Measurements from ENCODE around the gene KIAA1755.

Gene KIAA1755

DNA sequence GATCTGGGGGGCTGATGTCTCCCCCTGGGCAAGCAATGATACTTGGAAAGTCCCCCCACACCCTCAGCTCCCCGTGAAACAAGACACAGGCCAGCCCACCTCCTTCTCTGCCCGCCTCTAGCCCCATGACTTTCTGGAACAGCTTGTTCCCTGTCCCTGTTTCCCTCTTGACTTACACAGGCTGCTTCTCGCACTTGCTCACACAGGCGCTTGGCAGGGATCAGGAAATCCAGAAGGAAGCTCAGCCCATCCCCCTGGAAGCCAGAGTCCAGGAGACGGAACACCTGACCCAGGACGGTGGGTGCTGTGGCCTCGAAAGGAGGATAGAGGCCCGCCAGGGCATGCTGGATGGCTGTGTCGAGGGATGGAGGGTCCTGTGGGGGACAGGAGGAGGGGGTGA is 14.8 kb downstream of the KIAA1755 start:
- no peak overlapping the region for H3K27ac ChIP-seq (ENCODE audit: low read depth, low read length)
- H3K27me3 ChIP-seq (ENCODE audit: control insufficient read depth in 5 of 5, insufficient read depth in 4 of 5, low read length in 5 of 5), result no peaks in the 10 kb centered on the region
- H3K9ac ChIP-seq (ENCODE audit: low read length in 5 of 5), result no peak overlapping the region
- H3K4me1 ChIP-seq (ENCODE audit: control insufficient read depth in 5 of 5, insufficient read depth in 5 of 5, low read length in 5 of 5), result peaks cover 0 to 9% (median 0%) of the 10 kb centered on the region in 5 donors
- H3K4me3 ChIP-seq (ENCODE audit: low read depth in 1 of 5, low read length in 5 of 5), result no peak overlapping the region
- no peaks in the 10 kb centered on the region for H3K36me3 ChIP-seq (ENCODE audit: control insufficient read depth in 5 of 5, insufficient read depth in 5 of 5, low read length in 5 of 5)
- peaks cover 5 to 31% (median 27%) of the 10 kb centered on the region in 5 donors for H3K9me3 ChIP-seq (ENCODE audit: control insufficient read depth in 5 of 5, low read length in 5 of 5)

DNA sequence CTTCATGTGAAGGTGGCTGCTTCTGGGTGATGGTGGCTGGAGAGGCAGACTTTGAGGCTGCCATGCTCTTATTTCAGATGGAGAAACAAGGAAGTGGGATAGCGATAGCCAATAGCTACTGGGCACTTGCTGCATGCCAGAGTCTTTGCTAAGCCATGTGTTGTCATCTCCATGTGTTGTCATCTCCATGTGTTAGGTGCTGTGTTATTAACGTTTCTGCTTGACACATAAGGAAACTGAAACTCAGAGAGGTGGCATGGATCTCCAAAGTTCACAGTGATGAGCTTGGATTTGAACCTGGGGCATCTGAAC is 16.9 kb downstream of the KIAA1755 start:
- no peak overlapping the region for H3K9ac ChIP-seq (ENCODE audit: low read length in 5 of 5)
- peaks cover 0 to 9% (median 0%) of the 10 kb centered on the region in 5 donors for H3K4me1 ChIP-seq (ENCODE audit: control insufficient read depth in 5 of 5, insufficient read depth in 5 of 5, low read length in 5 of 5)
- H3K27me3 ChIP-seq (ENCODE audit: control insufficient read depth in 5 of 5, insufficient read depth in 4 of 5, low read length in 5 of 5), result peaks cover 0 to 6% (median 0%) of the 10 kb centered on the region in 5 donors
- H3K36me3 ChIP-seq (ENCODE audit: control insufficient read depth in 5 of 5, insufficient read depth in 5 of 5, low read length in 5 of 5), result no peaks in the 10 kb centered on the region
- H3K9me3 ChIP-seq (ENCODE audit: control insufficient read depth in 5 of 5, low read length in 5 of 5), result peaks cover 5 to 31% (median 27%) of the 10 kb centered on the region in 5 donors
- H3K4me3 ChIP-seq (ENCODE audit: low read depth in 1 of 5, low read length in 5 of 5), result no peak overlapping the region
- H3K27ac ChIP-seq (ENCODE audit: low read depth, low read length), result no peak overlapping the region

DNA sequence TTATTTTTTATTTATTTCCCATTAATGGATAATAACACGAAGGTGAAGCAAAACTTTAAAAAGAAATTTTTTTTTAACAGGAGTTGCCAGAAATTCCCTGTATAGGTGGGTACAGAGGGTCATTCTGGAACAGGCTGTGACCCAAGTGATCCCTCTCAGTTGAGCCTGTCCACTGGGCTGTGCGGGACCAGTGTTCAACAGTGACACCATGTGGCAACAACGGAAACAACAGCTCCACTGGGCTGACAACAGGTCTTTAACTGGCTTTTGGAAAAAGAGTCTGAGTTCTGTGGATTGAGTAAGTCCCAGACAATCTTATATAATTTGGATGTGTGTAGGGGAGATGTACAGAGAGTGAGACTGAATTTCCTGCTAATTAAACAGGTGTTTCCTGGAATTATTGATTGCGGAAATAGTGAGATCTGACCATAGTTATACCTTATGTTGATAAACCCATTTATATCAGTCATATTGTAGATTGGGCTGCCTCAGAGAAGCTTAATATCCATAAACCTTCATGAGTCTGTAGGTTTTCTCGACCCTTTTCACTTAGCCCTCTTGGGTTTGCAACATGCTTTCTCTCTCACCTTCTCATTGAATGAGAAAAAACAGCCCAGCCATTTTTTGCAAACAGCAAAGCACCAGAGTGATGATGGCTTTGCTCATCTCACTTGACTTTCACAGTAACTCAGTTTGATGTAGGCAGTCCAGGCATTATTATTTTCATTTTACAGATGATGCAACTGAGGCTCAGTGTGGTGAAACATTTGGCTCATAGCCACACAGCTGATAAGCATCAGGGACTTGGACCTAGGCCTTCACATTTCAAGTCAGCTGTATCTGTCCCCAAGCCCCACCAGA is 17.5 kb downstream of the KIAA1755 start:
- Histone ChIP-seq H3K27me3 (ENCODE audit: control insufficient read depth in 5 of 5, insufficient read depth in 4 of 5, low read length in 5 of 5) (peaks cover 0 to 8% (median 0%) of the 10 kb centered on the region in 5 donors), H3K36me3 (ENCODE audit: control insufficient read depth in 5 of 5, insufficient read depth in 5 of 5, low read length in 5 of 5) (no peaks in the 10 kb centered on the region), H3K9me3 (ENCODE audit: control insufficient read depth in 5 of 5, low read length in 5 of 5) (peaks cover 5 to 31% (median 27%) of the 10 kb centered on the region in 5 donors), H3K4me1 (ENCODE audit: control insufficient read depth in 5 of 5, insufficient read depth in 5 of 5, low read length in 5 of 5) (peaks cover 0 to 9% (median 0%) of the 10 kb centered on the region in 5 donors), H3K4me3 (ENCODE audit: low read depth in 1 of 5, low read length in 5 of 5) (no peak overlapping the region), H3K27ac (ENCODE audit: low read depth, low read length) (no peak overlapping the region), H3K9ac (ENCODE audit: low read length in 5 of 5) (no peak overlapping the region)

DNA sequence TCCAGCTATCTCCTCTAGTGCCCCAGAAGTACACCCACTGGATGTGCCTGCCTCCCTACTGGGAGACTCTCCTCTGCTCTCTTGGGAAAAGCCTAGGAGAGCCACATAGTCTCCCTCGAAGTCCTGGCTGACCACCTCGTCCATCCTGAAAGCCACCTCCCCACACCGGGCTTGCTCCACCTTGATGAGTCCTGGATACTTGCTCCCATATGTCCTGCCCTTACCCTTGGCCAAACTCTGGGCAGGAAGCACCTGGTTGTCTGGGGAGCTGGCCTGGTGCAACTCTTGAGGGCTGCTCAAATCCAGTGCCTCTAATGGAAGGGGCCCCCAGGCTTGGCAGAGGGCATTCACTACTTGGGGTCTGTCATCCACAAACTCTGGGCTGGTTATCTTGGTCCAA is 19.3 kb downstream of the KIAA1755 start:
- peaks cover 0 to under 1% (median 0%) of the 10 kb centered on the region in 5 donors for H3K4me1 ChIP-seq (ENCODE audit: control insufficient read depth in 5 of 5, insufficient read depth in 5 of 5, low read length in 5 of 5)
- no peak overlapping the region for H3K4me3 ChIP-seq (ENCODE audit: low read depth in 1 of 5, low read length in 5 of 5)
- H3K9me3 ChIP-seq (ENCODE audit: control insufficient read depth in 5 of 5, low read length in 5 of 5), result peaks cover 5 to 31% (median 27%) of the 10 kb centered on the region in 5 donors
- no peaks in the 10 kb centered on the region for H3K36me3 ChIP-seq (ENCODE audit: control insufficient read depth in 5 of 5, insufficient read depth in 5 of 5, low read length in 5 of 5)
- peaks cover 0 to 9% (median 0%) of the 10 kb centered on the region in 5 donors for H3K27me3 ChIP-seq (ENCODE audit: control insufficient read depth in 5 of 5, insufficient read depth in 4 of 5, low read length in 5 of 5)
- H3K27ac ChIP-seq (ENCODE audit: low read depth, low read length), result no peak overlapping the region
- no peak overlapping the region for H3K9ac ChIP-seq (ENCODE audit: low read length in 5 of 5)

DNA sequence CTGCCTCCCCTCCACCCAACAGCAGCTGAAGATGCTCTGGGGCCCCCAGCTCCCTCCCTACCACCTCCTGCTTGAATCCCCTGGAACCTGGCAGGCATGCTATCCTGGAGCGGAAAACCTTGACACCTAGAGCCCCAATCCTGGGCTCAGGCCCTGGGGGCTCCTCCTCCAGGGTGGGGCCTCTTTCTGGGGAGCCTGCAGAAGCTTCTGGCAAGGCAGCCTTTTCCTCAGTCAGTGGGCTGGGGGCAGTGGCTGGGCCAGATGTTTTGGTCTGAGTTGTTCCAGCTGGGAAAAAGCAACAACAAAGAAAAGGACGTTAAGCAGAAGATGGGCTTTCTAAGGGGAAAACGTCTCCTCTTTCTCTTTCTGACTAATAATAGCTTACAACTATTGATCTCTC is 21.1 kb downstream of the KIAA1755 start:
- peaks cover 0 to 9% (median 0%) of the 10 kb centered on the region in 5 donors for H3K27me3 ChIP-seq (ENCODE audit: control insufficient read depth in 5 of 5, insufficient read depth in 4 of 5, low read length in 5 of 5)

DNA sequence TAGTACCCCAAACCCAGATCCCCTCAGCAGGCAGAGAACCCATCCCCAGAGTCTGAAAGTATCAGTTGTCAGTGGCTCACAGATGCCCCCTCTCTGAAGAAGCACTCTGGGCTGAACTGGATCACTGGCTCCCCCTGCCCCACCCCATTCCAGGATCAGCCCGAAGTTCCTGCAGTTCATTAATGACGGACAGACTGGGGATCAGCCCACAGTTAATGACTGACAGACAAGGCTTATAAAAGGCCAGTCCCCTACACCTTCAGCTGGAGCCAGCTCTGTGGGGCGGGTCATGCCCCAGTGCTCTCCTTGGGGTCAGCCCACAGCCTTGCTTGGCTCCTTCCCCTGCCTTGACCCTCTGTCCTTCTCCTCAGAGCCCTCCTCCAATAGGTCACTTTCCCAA is 21.7 kb downstream of the KIAA1755 start:
- Histone ChIP-seq H3K4me3 (ENCODE audit: low read depth in 1 of 5, low read length in 5 of 5) (no peak overlapping the region), H3K9me3 (ENCODE audit: control insufficient read depth in 5 of 5, low read length in 5 of 5) (peaks cover 5 to 34% (median 28%) of the 10 kb centered on the region in 5 donors), H3K4me1 (ENCODE audit: control insufficient read depth in 5 of 5, insufficient read depth in 5 of 5, low read length in 5 of 5) (no peaks in the 10 kb centered on the region), H3K9ac (ENCODE audit: low read length in 5 of 5) (no peak overlapping the region), H3K36me3 (ENCODE audit: control insufficient read depth in 5 of 5, insufficient read depth in 5 of 5, low read length in 5 of 5) (no peaks in the 10 kb centered on the region), H3K27ac (ENCODE audit: low read depth, low read length) (no peak overlapping the region), H3K27me3 (ENCODE audit: control insufficient read depth in 5 of 5, insufficient read depth in 4 of 5, low read length in 5 of 5) (peaks cover 0 to 9% (median 0%) of the 10 kb centered on the region in 5 donors)

More for the DNA sequence above, 21.1 kb downstream of the KIAA1755 start:
- Histone ChIP-seq H3K27ac (ENCODE audit: low read depth, low read length) (no peak overlapping the region), H3K9me3 (ENCODE audit: control insufficient read depth in 5 of 5, low read length in 5 of 5) (peaks cover 5 to 36% (median 28%) of the 10 kb centered on the region in 5 donors), H3K36me3 (ENCODE audit: control insufficient read depth in 5 of 5, insufficient read depth in 5 of 5, low read length in 5 of 5) (no peaks in the 10 kb centered on the region), H3K4me3 (ENCODE audit: low read depth in 1 of 5, low read length in 5 of 5) (no peak overlapping the region), H3K9ac (ENCODE audit: low read length in 5 of 5) (no peak overlapping the region), H3K4me1 (ENCODE audit: control insufficient read depth in 5 of 5, insufficient read depth in 5 of 5, low read length in 5 of 5) (no peaks in the 10 kb centered on the region)

DNA sequence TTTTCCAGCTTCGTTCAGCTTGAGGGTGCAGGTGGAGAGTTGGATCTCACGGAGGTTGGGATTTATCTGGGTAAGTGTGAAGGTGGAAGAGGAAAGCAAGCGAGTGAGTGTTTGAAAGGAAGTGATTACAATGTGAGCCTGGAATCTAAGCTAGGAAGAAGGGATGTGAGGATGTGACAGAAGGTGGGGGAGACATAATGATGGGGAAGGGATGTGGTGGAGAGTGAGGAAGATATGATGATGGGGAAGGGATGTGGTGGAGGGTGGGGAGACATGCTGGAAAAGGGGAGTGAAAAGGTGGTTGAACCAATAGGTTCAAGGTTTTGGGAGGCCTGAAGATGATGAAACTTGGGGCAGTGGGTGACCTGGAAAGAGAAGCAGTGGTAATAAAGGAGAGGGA is 23.2 kb downstream of the KIAA1755 start:
- H3K9me3 ChIP-seq (ENCODE audit: control insufficient read depth in 5 of 5, low read length in 5 of 5), result peaks cover 2 to 20% (median 15%) of the 10 kb centered on the region in 5 donors
- H3K9ac ChIP-seq (ENCODE audit: low read length in 5 of 5), result no peak overlapping the region
- no peaks in the 10 kb centered on the region for H3K4me1 ChIP-seq (ENCODE audit: control insufficient read depth in 5 of 5, insufficient read depth in 5 of 5, low read length in 5 of 5)
- no peak overlapping the region for H3K27ac ChIP-seq (ENCODE audit: low read depth, low read length)
- H3K4me3 ChIP-seq (ENCODE audit: low read depth in 1 of 5, low read length in 5 of 5), result no peak overlapping the region
- no peaks in the 10 kb centered on the region for H3K36me3 ChIP-seq (ENCODE audit: control insufficient read depth in 5 of 5, insufficient read depth in 5 of 5, low read length in 5 of 5)
- H3K27me3 ChIP-seq (ENCODE audit: control insufficient read depth in 5 of 5, insufficient read depth in 4 of 5, low read length in 5 of 5), result peaks cover 0 to 9% (median 0%) of the 10 kb centered on the region in 5 donors

DNA sequence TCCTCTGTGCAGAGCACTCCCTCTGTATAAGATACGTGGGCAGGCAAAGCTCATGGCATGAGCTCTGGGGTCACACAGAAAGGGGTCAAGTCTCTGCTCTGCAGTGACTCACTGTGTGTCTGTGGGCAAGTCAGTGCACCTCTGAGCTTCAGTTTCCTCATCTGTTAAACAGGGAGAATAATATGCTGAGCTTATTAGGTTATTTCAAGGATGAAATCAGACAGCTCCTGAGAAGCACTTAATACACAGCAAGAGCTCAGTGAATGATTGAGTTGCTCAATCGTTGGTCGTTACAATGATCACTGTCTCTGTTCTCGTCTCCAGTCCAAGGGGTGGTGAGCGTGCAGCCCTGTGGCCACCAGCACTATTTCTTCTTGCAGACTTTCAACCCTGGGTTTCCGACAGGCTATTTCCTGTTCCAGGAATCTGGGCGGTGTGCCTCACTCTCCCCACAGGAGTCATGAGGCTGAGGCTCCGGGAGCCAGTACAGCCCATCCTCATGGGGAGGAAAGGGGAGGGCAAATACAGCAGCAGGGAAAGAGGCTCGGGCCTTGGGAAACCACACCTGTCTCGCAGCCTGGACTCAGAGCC is 28.9 kb downstream of the KIAA1755 start:
- H3K4me3 ChIP-seq (ENCODE audit: low read depth in 1 of 5, low read length in 5 of 5), result no peak overlapping the region
- no peak overlapping the region for H3K27ac ChIP-seq (ENCODE audit: low read depth, low read length)
- H3K4me1 ChIP-seq (ENCODE audit: control insufficient read depth in 5 of 5, insufficient read depth in 5 of 5, low read length in 5 of 5), result peaks cover 0 to 7% (median 6%) of the 10 kb centered on the region in 5 donors
- H3K36me3 ChIP-seq (ENCODE audit: control insufficient read depth in 5 of 5, insufficient read depth in 5 of 5, low read length in 5 of 5), result no peaks in the 10 kb centered on the region
- no peak overlapping the region for H3K9ac ChIP-seq (ENCODE audit: low read length in 5 of 5)
- peaks cover 0 to 5% (median 0%) of the 10 kb centered on the region in 5 donors for H3K27me3 ChIP-seq (ENCODE audit: control insufficient read depth in 5 of 5, insufficient read depth in 4 of 5, low read length in 5 of 5)
- H3K9me3 ChIP-seq (ENCODE audit: control insufficient read depth in 5 of 5, low read length in 5 of 5), result peaks cover 0 to 5% (median 3%) of the 10 kb centered on the region in 5 donors

DNA sequence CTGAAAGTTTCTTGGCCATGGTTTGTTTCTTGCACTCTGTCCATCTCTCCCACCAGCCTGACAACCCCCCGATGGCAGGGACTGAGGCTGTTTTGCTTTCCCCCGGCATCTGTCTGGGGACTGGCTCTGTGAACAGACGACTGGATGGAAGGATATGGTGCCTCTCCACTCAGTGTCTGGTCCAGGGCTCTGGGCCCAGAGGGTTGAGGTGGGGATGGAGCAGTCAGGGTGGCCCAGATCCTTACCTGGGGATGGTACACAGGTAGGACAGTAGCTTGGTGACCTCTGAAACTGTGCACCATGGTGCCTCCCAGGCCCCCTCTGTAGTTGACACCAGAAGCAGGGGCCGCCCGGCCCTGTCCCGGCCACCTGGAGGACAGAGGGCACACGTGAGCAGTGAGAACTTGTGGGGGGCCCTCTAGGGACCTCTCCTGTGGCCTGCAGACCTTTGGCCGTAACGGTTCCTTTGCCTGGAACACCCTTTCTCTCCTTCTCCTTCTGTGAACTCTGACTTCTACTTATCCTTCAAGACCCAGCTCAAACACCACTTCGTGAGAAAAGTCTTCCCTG is 29.5 kb downstream of the KIAA1755 start:
- peaks cover 0 to 5% (median 3%) of the 10 kb centered on the region in 5 donors for H3K9me3 ChIP-seq (ENCODE audit: control insufficient read depth in 5 of 5, low read length in 5 of 5)
- H3K4me3 ChIP-seq (ENCODE audit: low read depth in 1 of 5, low read length in 5 of 5), result no peak overlapping the region
- H3K4me1 ChIP-seq (ENCODE audit: control insufficient read depth in 5 of 5, insufficient read depth in 5 of 5, low read length in 5 of 5), result peaks cover 0 to 7% (median 6%) of the 10 kb centered on the region in 5 donors
- no peak overlapping the region for H3K27ac ChIP-seq (ENCODE audit: low read depth, low read length)
- no peak overlapping the region for H3K9ac ChIP-seq (ENCODE audit: low read length in 5 of 5)
- peaks cover 0 to 5% (median 0%) of the 10 kb centered on the region in 5 donors for H3K27me3 ChIP-seq (ENCODE audit: control insufficient read depth in 5 of 5, insufficient read depth in 4 of 5, low read length in 5 of 5)
- H3K36me3 ChIP-seq (ENCODE audit: control insufficient read depth in 5 of 5, insufficient read depth in 5 of 5, low read length in 5 of 5), result no peaks in the 10 kb centered on the region

DNA sequence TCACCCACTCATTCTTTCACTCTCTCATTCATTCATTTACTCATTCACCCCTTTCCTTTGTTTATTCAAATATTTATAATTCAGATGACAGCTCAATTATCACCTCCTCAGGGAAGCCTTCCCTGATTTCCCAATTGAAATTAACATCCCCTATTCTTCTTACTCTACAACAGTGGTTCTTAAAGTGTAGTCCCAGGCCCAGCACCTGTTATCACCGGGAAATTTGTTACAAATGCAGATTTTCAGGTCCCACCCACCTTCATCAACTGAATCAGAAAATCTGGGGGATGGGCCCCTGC is 30.3 kb downstream of the KIAA1755 start:
- no peak overlapping the region for H3K9ac ChIP-seq (ENCODE audit: low read length in 5 of 5)
- H3K9me3 ChIP-seq (ENCODE audit: control insufficient read depth in 5 of 5, low read length in 5 of 5), result peaks cover 0 to 9% (median 7%) of the 10 kb centered on the region in 5 donors
- H3K4me3 ChIP-seq (ENCODE audit: low read depth in 1 of 5, low read length in 5 of 5), result no peak overlapping the region
- H3K27me3 ChIP-seq (ENCODE audit: control insufficient read depth in 5 of 5, insufficient read depth in 4 of 5, low read length in 5 of 5), result peaks cover 0 to 5% (median 0%) of the 10 kb centered on the region in 5 donors
- no peak overlapping the region for H3K27ac ChIP-seq (ENCODE audit: low read depth, low read length)
- H3K36me3 ChIP-seq (ENCODE audit: control insufficient read depth in 5 of 5, insufficient read depth in 5 of 5, low read length in 5 of 5), result no peaks in the 10 kb centered on the region
- H3K4me1 ChIP-seq (ENCODE audit: control insufficient read depth in 5 of 5, insufficient read depth in 5 of 5, low read length in 5 of 5), result peaks cover 0 to 7% (median 6%) of the 10 kb centered on the region in 5 donors

Data from subcutaneous abdominal adipose tissue (tissue), 5 donors.